Activated CD4-positive, alpha-beta T cell treated with anti-CD3 and anti-CD28 coated beads, Interleukin-2, amount 10 ng/mL, durations not matched to agents 24 days and 14 days (primary cell): Measurements from ENCODE around the gene DUSP15. TPM values are rescaled to one million over a fixed set of nuclear protein-coding genes. Genes with fewer than 3 reads are reported as not detected.

Experiments
- DNase-seq: peaks from one replicate; pipeline ENCODE4 v3.0.0; 2022
- H3K27ac Mint-ChIP-seq: one replicate; pipeline ENCODE4 v1.8.0; 2022; ENCODE audit warnings: mild to moderate bottlenecking, mixed read lengths
- H3K27me3 Mint-ChIP-seq: one replicate; pipeline ENCODE4 v1.8.0; 2022; ENCODE audit warnings: mixed read lengths
- H3K36me3 Mint-ChIP-seq: one replicate; pipeline ENCODE4 v1.8.0; 2022; ENCODE audit warnings: low read depth, mild to moderate bottlenecking, mixed read lengths
- H3K4me1 Mint-ChIP-seq: one replicate; pipeline ENCODE4 v1.8.0; 2021; ENCODE audit warnings: mixed read lengths
- H3K4me3 Mint-ChIP-seq: one replicate; pipeline ENCODE4 v1.8.0; 2022; ENCODE audit warnings: mild to moderate bottlenecking, moderate library complexity, mixed read lengths
- H3K9me3 Mint-ChIP-seq: one replicate; pipeline ENCODE4 v1.8.0; 2021; ENCODE audit warnings: mixed read lengths
- intact Hi-C: fragments of 100-400 bp; cut with micrococcal nuclease; formaldehyde crosslinking; loops from one replicate; pipeline ENCODE4 v1.15.1; 2023
- total RNA-seq: library from RNA; stranded (reverse); gene quantifications from 2 replicates; pipeline ENCODE4 v1.2.3, GENCODE V29; 2022

DUSP15 gene
- total RNA-seq, 1 donor from 2014 or later: not detected

DNA sequence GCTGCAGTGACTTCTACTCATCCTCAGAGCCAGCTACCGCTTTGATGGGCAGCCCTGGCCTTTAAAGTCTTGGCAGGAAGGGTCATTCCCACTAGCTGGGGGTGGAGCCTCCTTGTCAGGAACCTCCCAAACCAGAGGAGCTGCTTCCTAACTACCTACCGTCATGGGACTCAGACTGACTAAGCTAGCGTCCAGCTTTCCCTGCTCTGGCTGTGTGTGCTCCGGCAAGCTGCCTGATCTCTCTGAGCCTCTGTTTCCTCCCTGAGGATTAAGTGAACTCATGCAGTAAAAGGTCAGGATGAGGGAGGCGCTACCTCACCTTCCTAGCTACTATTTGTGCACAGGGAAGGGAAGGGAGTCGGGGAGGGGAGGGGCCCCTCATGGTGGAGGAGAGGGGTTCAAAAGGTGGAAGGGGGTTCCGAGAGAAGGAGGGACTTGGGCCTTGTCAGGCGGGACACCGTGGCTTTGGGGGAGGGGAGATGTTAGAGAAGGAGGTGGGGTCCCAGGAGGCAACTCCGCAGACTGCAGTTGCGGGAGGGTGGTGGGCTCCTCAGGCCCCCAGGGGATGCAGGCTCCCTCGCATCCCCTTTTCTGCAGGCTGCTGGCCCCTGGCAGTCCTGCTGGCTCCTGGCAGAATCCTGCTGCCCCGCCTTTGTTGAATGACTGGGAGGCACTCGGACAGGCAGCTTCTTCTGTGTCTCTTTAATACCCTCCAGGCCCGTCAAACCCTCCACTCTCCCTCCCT, 9.8 kb downstream of the DUSP15 start:
- Mint-ChIP-seq H3K27me3 (peaks cover 38% of the 10 kb centered on the region), H3K4me1 (peaks cover 11% of the 10 kb centered on the region), H3K4me3 (peak overlapping the region; percentile 35), H3K36me3 (no peaks in the 10 kb centered on the region), H3K9me3 (no peaks in the 10 kb centered on the region), H3K27ac (no peak overlapping the region)
- intact Hi-C loops: no loop called here
- DNase-seq: no peak

DNA sequence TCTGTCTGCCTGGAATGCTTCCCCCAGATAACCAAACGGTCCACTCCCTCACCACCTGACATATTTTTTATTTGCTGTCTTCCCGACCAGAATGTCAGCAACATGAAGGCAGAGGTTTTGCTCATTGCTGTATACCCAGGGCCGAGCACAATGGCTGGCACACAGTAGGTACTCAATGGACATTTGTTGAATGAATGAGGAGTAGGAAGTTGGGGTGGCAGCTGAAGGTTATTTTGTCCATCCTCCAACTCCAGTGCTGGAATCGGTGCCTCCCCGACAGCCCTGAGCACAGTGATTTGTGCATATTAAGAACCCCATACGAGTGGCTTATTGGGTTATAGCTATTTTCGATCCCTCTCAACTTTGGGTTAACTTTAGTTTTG, 10.3 kb downstream of the DUSP15 start:
- intact Hi-C loops: no loop called here
- no peaks in the 10 kb centered on the region for H3K9me3 Mint-ChIP-seq
- H3K36me3 Mint-ChIP-seq: no peaks in the 10 kb centered on the region
- peaks cover 35% of the 10 kb centered on the region for H3K27me3 Mint-ChIP-seq
- H3K4me3 Mint-ChIP-seq: no peak overlapping the region
- H3K4me1 Mint-ChIP-seq: peaks cover 11% of the 10 kb centered on the region
- no peak overlapping the region for H3K27ac Mint-ChIP-seq
- DNase-seq: no peak

DNA sequence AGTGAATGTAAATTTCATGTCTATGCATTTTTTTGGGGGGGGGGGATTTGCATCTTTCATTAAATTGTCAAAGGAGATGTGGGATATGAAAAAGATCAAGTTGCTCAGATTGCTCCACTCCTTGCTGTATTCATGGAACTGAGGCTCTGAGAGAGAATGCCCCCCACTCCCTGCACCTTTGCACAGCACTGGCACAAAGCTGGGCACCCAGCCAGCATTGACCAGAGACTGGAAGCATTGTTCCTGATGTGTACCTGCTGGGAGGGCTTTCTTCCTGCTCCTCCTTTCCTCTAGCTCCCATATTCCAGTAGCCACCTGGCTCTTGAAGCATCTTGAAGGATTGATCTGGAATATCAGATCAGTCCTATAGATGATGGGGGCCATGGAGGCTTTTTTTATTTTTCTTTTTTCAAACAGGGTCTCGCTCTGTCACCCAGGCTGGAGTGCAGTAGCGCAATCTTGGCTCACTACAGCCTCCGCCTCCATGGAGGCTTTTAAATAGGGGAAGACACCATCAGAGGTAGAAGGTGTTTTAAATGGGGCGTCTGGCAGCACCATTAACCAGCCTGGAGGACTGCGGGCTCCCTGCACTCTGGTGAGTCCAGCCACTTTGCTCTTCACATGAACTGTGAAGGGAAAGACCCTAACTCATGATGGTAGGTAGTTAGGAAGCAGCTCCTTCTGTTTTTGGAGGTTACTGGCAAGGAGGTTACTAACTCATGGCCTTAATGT, 10.9 kb downstream of the DUSP15 start:
- Mint-ChIP-seq H3K9me3 (no peaks in the 10 kb centered on the region), H3K36me3 (no peaks in the 10 kb centered on the region), H3K27ac (no peak overlapping the region), H3K4me1 (peaks cover 11% of the 10 kb centered on the region), H3K27me3 (peaks cover 34% of the 10 kb centered on the region), H3K4me3 (no peak overlapping the region)
- intact Hi-C loops: no loop called here
- no peak for DNase-seq

DNA sequence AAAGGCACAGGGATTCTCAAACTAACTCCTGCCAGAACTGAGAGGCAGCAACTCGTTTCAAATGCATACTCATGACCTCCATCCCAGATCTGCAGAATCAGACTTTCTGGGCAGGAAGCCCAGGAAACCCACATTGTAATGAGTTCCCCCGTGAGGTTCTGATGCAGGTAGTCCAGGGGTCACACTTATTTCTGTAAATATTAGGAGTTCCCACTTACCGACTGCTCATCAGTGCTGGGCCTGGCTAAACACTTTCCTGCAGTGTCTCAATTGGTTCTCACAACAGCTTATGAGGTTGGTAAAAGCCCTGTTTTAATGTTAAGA, 11.6 kb downstream of the DUSP15 start:
- no peak for DNase-seq
- Mint-ChIP-seq H3K4me3 (peak overlapping the region; percentile 9), H3K27me3 (peaks cover 34% of the 10 kb centered on the region), H3K27ac (no peak overlapping the region), H3K9me3 (no peaks in the 10 kb centered on the region), H3K4me1 (peaks cover 11% of the 10 kb centered on the region), H3K36me3 (no peaks in the 10 kb centered on the region)
- intact Hi-C loops: no loop called here

DNA sequence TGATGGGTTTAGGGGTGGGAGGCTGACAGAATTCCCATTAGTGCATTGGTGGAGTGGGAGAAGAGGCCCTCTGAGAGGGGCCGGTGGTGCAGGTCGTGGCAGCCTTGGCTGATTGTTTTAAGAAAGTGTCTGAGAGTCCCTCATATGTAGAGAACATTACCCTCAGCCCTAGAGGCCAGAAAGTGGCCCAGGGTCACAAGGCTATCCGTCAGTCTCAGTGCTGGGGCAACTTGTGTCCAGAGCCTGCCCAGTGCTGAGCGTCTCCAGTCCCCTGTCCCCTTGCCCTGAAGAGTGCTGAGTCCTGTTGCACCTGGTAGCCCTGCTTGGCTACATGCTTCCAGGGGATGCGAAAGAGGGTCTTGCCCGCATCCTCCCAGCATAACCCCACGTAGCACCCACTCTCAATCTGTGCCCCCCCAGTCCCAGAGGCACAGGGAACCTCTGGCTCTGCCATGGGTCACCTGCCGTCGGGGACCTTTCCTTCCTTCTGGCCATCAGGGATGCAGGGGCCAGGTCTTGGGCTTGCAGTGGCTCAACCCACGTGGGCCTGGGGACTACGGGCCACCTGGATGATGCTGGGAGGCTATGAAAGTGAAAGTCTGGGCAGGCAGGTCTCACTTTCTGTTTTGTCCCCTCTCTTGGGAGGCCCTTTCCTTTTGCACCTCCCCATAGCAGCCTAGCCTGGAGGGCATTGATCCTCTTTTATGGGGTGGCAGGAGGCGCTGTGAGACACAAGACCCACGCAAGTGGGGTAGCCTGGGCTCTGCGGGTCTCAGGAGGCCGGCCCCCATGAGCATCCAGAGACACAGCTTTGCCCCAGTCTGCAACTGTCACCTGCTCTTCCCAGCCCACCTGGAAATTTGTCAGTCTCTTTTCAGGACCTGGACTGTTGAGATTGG, 12.2 kb downstream of the DUSP15 start:
- peak; percentile 77 for DNase-seq
- Mint-ChIP-seq H3K36me3 (no peaks in the 10 kb centered on the region), H3K4me3 (peak overlapping the region; percentile 9), H3K9me3 (no peaks in the 10 kb centered on the region), H3K27me3 (peaks cover 33% of the 10 kb centered on the region), H3K4me1 (peaks cover 11% of the 10 kb centered on the region), H3K27ac (no peak overlapping the region)
- intact Hi-C loops: no loop called here

DNA sequence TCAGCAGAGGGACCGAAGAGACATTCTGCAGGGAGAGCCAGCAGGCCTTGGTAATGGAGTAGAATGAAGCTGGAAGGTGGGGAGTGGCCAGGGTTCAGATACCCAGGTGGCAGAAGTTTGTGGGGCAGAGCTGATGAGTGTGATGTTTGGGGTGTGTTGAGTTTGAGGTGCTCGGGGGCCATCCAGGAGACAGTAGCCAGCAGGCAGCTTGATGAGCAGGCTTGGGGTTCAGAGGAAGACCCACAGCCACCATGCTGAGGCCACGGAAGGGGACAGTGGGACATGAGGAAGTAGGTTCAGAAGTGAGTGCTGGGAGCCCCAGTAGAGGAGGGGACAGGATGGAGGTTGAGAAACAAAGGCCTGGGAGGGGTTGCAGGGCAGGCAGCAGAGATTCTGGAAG, 13.8 kb downstream of the DUSP15 start:
- H3K4me3 Mint-ChIP-seq: no peak overlapping the region
- intact Hi-C loops: no loop called here
- no peak for DNase-seq
- peaks cover 23% of the 10 kb centered on the region for H3K27me3 Mint-ChIP-seq
- peaks cover 7% of the 10 kb centered on the region for H3K4me1 Mint-ChIP-seq
- no peak overlapping the region for H3K27ac Mint-ChIP-seq
- no peaks in the 10 kb centered on the region for H3K36me3 Mint-ChIP-seq
- no peaks in the 10 kb centered on the region for H3K9me3 Mint-ChIP-seq

DNA sequence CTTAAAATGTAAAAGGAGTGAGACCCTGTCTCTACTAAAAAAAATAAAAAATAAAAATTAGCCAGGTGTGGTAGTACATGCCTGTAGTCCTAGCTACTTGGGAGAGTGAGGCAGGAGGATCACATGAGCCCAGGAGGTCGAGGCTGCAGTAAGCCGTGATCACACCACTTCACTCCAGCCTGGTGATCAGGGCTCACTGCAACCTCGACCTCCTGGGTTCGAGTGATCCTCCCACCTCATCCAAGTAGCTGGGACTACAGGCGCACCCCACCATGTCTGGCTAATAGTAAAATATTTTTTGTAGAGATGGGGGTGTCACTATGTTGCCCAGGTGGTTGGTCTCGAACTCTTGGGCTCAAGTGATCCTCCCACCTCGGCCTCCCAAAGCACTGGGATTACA, 16.8 kb downstream of the DUSP15 start:
- no peak overlapping the region for H3K27ac Mint-ChIP-seq
- no peak for DNase-seq
- H3K9me3 Mint-ChIP-seq: no peaks in the 10 kb centered on the region
- intact Hi-C loops: loop anchor here (5.0 kb wide), 1 partner anchor 179 kb away; no protein-coding TSS in a partner anchor
- no peak overlapping the region for H3K4me3 Mint-ChIP-seq
- H3K4me1 Mint-ChIP-seq: peaks cover 3% of the 10 kb centered on the region
- H3K27me3 Mint-ChIP-seq: peaks cover 15% of the 10 kb centered on the region
- H3K36me3 Mint-ChIP-seq: no peaks in the 10 kb centered on the region

DNA sequence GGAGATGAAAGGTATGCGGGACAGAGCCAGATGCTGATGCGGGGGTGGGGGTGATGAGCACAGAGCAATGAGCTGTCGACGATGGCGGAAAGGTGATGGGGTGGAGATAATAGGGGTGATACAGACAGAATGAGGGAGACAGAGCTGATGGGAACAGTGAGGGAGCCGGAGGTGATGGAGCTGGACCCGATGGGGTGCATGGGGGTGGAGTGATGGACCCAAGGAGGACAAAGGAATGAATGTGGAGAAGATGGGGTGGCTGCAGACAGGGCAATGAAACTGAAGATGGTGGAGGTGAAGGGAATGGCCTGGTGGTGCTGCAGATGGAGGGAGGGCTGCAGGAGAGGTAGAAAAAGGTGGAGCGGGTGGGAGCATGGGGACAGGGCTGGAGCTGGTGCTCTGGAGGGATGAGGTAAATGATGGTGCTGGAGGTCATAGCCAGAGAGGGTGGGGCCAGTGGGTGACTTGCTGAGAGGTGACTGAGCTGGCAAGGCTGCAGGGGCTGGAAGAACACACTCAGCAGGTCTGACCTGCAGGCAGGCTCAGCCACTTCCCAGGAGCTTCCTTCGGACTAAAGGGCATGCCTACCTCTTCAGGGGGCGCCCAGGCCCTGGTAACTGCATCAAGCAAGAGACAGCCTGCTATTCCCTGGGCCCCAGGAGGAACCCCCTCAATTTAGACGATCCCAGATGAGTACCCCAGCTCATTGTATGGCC, 18.9 kb downstream of the DUSP15 start:
- Mint-ChIP-seq H3K27ac (no peak overlapping the region), H3K4me1 (no peaks in the 10 kb centered on the region), H3K36me3 (no peaks in the 10 kb centered on the region), H3K27me3 (peaks cover 12% of the 10 kb centered on the region), H3K9me3 (no peaks in the 10 kb centered on the region), H3K4me3 (no peak overlapping the region)
- no peak for DNase-seq
- intact Hi-C loops: loop anchor here (5.0 kb wide), 1 partner anchor 181 kb away; no protein-coding TSS in a partner anchor

DNA sequence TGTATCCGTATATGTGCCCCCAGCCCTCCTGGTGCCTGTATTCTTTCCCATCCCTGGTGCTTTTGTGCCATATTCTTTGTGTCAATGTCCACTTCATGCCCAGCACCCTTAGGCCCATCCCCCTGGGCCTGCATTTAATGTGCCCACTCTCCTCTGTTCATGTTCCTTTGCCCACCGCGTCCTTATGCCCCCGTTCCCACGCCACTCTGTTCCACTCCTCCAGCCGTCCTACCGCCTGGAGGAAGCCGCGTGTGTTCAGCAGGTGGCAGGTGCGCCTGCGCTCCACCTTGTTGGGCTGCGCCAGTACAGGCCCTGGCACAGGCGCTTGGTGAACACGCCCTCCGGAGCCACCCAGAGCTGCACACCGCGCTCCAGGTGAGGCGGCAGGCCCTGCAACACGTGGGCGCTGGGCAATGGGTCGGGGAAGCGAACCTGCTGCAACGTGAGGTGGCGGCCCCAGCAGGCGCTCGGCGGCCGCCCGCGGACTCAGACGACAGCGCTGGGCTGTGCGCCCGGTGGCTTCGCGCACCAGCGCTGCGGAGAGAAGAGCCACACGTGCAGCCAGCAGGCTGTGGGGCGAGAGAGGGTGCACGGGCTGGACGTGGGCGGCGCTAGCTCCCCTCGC, 20.9 kb downstream of the DUSP15 start:
- H3K36me3 Mint-ChIP-seq: no peaks in the 10 kb centered on the region
- H3K4me3 Mint-ChIP-seq: no peak overlapping the region
- H3K9me3 Mint-ChIP-seq: no peaks in the 10 kb centered on the region
- peaks cover 12% of the 10 kb centered on the region for H3K27me3 Mint-ChIP-seq
- no peak for DNase-seq
- H3K4me1 Mint-ChIP-seq: no peaks in the 10 kb centered on the region
- intact Hi-C loops: no loop called here
- no peak overlapping the region for H3K27ac Mint-ChIP-seq

DNA sequence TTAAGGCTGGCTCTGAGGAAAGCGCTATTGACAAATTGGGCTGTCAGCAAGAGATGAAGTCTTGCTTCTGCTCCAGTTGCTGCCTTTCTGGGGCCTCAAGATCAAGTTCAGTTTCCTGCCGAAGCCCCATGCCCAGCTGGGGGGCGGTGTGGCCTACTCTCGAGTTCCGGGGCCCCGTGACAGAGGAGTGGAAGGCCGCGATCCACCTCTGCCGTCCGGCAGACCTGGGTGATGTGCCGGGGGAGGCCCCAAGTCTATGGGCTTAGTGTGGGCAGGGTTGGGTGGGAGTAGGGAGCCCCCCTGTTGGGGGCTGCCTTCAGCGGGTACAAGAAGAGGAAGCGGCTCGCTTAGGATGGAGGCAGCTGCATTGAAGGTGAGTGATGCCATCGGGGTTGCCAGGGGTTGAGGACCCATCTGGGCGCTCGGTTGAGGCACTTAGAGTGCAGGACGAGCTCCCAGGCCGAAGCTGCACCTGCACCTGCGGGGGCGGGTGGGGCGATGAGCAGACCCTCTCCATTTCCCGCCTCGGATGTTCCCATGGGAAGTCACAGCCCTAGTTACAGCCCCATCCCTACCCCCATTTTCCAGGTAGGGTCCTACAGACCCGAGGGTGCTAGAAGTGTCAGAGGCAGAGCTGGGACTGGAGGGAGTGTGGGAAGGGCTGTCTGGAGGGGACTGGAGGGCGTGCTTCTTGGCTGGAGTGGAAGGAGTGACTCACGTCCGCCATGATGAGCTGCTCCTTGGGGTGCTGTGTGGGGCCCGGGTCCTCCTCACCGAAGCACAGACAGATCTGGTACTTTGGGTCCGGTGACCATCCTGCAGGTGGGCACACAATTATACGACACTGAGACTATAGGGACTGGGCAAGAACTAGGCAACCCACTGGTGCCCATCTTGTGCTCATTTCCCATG, 22.0 kb downstream of the DUSP15 start:
- H3K36me3 Mint-ChIP-seq: no peaks in the 10 kb centered on the region
- H3K4me3 Mint-ChIP-seq: no peak overlapping the region
- H3K27ac Mint-ChIP-seq: no peak overlapping the region
- no peaks in the 10 kb centered on the region for H3K4me1 Mint-ChIP-seq
- intact Hi-C loops: no loop called here
- no peak for DNase-seq
- peaks cover 12% of the 10 kb centered on the region for H3K27me3 Mint-ChIP-seq
- no peaks in the 10 kb centered on the region for H3K9me3 Mint-ChIP-seq

DNA sequence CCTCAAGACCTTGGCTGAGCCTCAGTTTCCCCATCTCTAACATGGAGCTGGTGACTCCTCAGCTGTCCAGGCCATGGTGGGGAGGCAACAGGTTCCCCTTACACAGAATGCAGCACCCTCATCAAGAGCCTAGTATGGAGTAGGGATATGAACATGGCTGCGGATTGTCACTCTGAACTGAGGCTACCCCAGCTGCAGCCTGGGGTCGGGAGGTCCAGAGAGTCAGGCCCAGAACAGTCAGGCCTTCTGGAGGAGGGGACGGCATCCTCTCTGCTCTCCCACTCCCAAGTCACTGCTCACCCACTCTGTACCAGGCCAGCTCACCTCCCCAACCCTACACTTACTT, 23.6 kb downstream of the DUSP15 start:
- H3K4me3 Mint-ChIP-seq: no peak overlapping the region
- H3K27me3 Mint-ChIP-seq: peaks cover 12% of the 10 kb centered on the region
- no peak for DNase-seq
- no peaks in the 10 kb centered on the region for H3K36me3 Mint-ChIP-seq
- intact Hi-C loops: loop anchor here (1.0 kb wide), 1 partner anchor 24 kb away; no protein-coding TSS in a partner anchor
- no peaks in the 10 kb centered on the region for H3K4me1 Mint-ChIP-seq
- H3K9me3 Mint-ChIP-seq: no peaks in the 10 kb centered on the region
- no peak overlapping the region for H3K27ac Mint-ChIP-seq

DNA sequence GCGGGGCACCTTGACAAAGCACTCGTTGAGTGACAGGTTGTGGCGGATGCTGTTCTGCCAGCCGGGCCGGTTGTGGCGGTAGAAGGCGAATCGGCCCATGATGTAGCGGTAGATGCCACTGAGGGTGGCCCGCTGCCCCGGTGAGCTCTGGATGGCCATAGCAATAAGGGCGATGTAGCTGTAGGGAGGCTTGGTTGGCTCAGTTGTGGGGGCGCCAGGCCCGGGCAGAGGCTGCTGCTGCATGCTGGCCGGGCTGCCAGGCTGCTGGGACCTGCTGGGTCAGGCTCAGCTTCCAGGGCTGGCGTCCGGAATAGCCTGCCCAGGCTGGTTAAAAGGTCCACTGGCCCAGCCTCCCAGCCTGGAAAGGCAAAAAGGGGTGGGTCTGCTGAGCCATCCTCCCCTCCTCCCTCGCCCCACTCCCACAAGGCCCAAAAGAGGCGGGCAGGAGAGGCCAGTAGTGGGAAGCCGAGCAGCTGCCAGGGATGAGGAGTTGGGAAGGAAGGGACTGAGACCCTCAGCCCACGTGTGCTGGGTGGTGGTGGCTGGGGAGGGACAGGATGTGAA, 24.9 kb downstream of the DUSP15 start, which contains the start of gene FOXS1:
Gene FOXS1 (minus strand): TSS at position 305 of the 564 bp plus-strand sequence. CDS start 62 bp downstream, at position 243.
- Mint-ChIP-seq H3K9me3 (no peaks in the 10 kb centered on the region), H3K4me1 (no peaks in the 10 kb centered on the region), H3K27ac (no peak within 1 kb of the TSS), H3K27me3 (peaks cover 5% of the 10 kb centered on the region), H3K36me3 (no peaks in the 10 kb centered on the region), H3K4me3 (no peak within 1 kb of the TSS)
- DNase-seq: no peak
- intact Hi-C loops: no loop called here
